ENCODE measurements around the gene CUL1.
"Not testable (repeated sequence)": the region's sequence is repeated elsewhere in the genome, so short reads cannot be mapped to it uniquely, and the experiment has no call there.

CUL1 gene

GRCh38 chr7:148697256-148698006, 1.3 kb upstream of the CUL1 start:
- peak; percentile 74 to 84 for DNase-seq

GRCh38 chr7:148698007-148698396, 701 bp upstream of the CUL1 start:
- DNase-seq = no peak

- DNase-seq = peak; percentile 62 to 66
Measured at GRCh38 chr7:148699024-148699781, 500 bp downstream of the CUL1 start.

GRCh38 chr7:148699782-148700629, 1.3 kb downstream of the CUL1 start:
- no peak for DNase-seq

GRCh38 chr7:148700661-148701064, 2.0 kb downstream of the CUL1 start:
- DNase-seq = peak; percentile 60 to 70

- DNase-seq = no peak
Measured at GRCh38 chr7:148701414-148701813, 2.7 kb downstream of the CUL1 start.

GRCh38 chr7:148702876-148703670, 4.4 kb downstream of the CUL1 start:
- DNase-seq = no peak

- not testable (repeated sequence) for DNase-seq
Measured at GRCh38 chr7:148703671-148703962, 4.9 kb downstream of the CUL1 start.

GRCh38 chr7:148704189-148704588, 5.5 kb downstream of the CUL1 start:
- DNase-seq = no peak

- DNase-seq = no peak
Measured at GRCh38 chr7:148704970-148705369, 6.3 kb downstream of the CUL1 start.

GRCh38 chr7:148706368-148706767, 7.7 kb downstream of the CUL1 start:
- DNase-seq = no peak

- DNase-seq = no peak
Measured at GRCh38 chr7:148708026-148708885, 9.6 kb downstream of the CUL1 start.

GRCh38 chr7:148709014-148709413, 10.3 kb downstream of the CUL1 start:
- DNase-seq = no peak

- not testable (repeated sequence) for DNase-seq
Measured at GRCh38 chr7:148710426-148710825, 11.7 kb downstream of the CUL1 start.

GRCh38 chr7:148711191-148712102, 12.7 kb downstream of the CUL1 start:
- DNase-seq = no peak

GRCh38 chr7:148712678-148713329, 14.1 kb downstream of the CUL1 start:
- no peak for DNase-seq

- DNase-seq = no peak
Measured at GRCh38 chr7:148714498-148714897, 15.8 kb downstream of the CUL1 start.

- no peak for DNase-seq
Measured at GRCh38 chr7:148715027-148715426, 16.3 kb downstream of the CUL1 start.

GRCh38 chr7:148717266-148717793, 18.6 kb downstream of the CUL1 start:
- DNase-seq = no peak

- no peak for DNase-seq
Measured at GRCh38 chr7:148718431-148718830, 19.7 kb downstream of the CUL1 start.

All from activated CD4-positive, alpha-beta T cell treated with anti-CD3 and anti-CD28 coated beads, Interleukin-2, amount 50 U/mL, for 48 hours (primary cell).